ENCODE measurements around the gene LBX1. TPM values are rescaled to one million over a fixed set of nuclear protein-coding genes. Genes with fewer than 3 reads are reported as not detected.
"Not testable (repeated sequence)": the region's sequence is repeated elsewhere in the genome, so short reads cannot be mapped to it uniquely, and the experiment has no call there.

Gene LBX1
- total RNA-seq, 1 donor = not detected

DNA sequence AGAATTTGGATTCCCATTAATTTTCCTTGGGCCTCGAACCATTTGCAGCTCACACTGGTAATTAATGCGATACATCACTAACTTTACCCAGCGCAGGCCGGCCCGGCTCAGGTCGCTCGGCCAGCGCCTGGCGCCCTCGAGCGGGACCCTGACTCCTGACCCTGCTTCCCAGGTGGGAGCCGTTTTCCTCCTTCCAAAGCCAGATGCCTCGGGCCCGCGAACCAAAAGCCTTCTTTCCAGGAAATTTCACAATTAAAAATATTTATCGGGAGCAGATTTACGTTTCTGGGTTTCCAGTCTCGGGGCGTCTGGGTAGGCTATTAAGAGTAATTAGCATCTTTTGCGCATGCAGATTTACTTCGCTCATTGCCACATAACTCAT is 12.2 kb downstream of the LBX1 start:
- DNase-seq (ENCODE audit: low read depth) = no peak
- no peak overlapping the region for H3K4me3 ChIP-seq (ENCODE audit: low read depth, low read length)
- TF ChIP-seq, protein P1, sequence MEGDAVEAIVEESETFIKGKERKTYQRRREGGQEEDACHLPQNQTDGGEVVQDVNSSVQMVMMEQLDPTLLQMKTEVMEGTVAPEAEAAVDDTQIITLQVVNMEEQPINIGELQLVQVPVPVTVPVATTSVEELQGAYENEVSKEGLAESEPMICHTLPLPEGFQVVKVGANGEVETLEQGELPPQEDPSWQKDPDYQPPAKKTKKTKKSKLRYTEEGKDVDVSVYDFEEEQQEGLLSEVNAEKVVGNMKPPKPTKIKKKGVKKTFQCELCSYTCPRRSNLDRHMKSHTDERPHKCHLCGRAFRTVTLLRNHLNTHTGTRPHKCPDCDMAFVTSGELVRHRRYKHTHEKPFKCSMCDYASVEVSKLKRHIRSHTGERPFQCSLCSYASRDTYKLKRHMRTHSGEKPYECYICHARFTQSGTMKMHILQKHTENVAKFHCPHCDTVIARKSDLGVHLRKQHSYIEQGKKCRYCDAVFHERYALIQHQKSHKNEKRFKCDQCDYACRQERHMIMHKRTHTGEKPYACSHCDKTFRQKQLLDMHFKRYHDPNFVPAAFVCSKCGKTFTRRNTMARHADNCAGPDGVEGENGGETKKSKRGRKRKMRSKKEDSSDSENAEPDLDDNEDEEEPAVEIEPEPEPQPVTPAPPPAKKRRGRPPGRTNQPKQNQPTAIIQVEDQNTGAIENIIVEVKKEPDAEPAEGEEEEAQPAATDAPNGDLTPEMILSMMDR (IDR thresholded peaks at IDR 0.05; ENCODE audit: insufficient read depth, low read length) = no peak

DNA sequence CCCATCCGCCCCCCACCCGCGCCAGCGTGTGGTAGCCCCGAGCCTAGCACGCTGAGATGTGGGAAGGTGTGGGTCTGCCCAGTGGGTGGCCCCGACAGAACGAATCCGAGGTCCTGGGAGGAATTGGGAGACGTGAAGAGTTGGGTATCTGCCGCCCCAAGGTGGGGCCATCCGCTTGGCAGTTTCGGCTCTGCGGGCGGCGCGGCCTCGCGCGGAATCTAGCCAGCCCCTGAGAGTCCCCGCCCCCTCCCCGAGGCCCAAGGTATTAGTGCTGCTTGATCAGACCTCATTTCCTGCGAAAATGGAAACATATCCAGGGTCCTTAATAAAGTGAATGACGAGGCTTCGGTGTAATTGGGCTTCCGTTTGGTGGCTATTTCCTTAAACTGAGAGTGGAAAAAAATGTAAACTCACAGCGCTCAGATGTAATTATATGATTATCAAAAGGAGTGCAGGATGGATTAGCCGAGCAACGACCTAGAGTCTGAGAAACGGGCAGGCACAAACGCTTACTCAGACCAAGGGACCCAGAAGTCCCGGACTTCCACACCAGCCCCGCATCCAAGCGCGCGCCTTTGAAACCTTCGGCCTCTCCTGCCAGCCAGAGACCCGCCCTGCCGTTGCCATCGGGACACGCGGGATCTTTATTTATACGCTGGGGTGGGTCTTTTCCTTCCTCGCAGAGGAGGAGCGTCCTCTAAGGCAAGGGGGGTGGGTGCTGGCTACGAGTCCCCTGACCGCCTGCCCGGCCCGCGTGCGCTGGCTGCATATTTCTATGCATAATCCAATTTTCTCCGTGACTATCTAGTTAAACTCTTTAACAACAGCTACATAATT is 12.8 kb downstream of the LBX1 start:
- no peak overlapping the region for H3K4me3 ChIP-seq (ENCODE audit: low read depth, low read length)
- TF ChIP-seq, protein P1 (IDR thresholded peaks at IDR 0.05; ENCODE audit: insufficient read depth, low read length) = no peak
- DNase-seq (ENCODE audit: low read depth) = no peak

DNA sequence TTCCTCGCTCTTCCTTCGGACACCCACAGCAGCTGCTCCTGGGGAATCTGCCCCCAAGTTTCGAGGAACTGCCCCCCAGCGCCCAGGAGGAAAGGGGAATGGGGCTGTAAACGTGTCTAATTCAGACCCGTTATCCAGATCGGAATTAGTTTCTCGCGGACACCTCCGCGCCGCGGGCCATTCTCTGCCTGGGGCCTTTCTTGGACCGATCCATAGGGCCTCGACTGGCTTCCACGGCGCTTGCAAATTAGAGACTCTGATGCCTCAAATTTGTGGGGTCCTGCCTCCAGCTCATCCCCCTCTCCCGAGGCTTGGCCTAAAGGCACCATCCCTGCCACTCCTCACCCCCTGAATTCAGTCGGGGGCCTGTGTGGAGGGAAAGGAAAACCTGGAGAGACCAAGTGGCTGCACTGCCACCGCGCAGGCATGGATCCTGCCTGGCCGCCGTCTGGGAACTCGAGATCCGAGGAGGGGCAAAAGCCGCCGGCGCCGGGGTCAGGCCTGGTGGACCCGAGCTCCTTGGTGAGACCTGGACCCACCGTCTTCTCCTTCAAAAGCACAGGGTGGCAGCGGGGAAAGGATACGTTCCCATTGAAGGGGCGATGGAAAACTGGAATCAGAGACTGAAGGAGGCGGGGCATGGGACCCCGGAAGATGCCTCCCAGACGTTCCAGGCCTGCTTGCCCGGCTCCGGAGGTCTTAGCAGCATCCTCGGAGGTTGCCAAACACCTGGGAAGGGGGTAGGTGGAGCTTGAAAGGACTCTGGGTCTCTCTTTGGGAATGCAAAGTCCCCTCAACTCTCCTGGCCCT is 13.7 kb downstream of the LBX1 start:
- TF ChIP-seq, protein P1 (IDR thresholded peaks at IDR 0.05; ENCODE audit: insufficient read depth, low read length) = no peak
- H3K4me3 ChIP-seq (ENCODE audit: low read depth, low read length) = no peak overlapping the region
- DNase-seq (ENCODE audit: low read depth) = no peak

DNA sequence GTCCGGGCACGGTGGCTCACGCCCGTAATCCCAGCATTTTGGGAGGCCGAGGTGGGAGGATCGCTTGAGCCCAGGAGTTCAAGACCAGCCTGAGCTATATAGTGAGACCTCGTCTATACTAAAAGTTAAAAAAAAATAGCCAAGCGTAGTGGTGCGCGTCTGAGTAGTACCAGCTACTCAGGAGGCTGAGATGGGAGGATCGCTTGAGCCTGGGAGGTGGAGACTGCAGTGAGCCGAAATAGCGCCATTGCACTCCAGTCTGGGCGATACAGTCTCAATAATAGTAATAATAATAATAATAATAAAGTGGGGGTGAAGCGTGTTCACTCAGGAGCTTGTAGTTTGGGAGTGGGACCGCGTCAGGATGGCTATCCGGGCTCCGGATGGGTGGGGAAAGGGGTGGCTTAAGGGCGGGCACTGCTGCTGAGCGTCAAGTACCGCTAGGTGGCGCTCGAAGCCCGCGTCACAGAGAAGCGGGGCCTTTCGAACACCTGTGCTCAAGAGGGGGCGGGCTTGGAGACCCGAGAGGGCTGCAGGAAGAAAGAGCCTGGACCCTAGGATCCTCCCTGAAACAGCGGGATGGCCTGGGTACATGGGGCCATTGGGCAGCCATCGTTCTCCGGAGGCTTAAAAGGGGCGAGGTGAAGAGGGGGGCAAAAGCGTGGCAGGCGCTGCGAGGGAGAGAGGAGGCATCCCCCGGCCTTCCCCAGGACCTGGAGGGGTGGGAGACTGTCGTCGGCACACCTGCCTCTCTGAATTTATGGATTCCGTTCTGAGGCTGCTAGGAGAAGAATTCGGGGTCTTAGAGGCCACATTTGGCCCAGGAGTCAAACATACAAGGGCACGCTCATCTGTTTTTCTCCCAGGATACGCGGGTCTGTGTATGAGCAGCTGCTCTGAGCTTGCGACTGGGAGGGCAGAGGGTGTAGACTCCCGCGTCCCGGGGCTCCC is 14.5 kb downstream of the LBX1 start:
- TF ChIP-seq, protein P1 (IDR thresholded peaks at IDR 0.05; ENCODE audit: insufficient read depth, low read length) = peak; percentile 85
- H3K4me3 ChIP-seq (ENCODE audit: low read depth, low read length) = no peak overlapping the region
- peak; percentile 43 for DNase-seq (ENCODE audit: low read depth)

DNA sequence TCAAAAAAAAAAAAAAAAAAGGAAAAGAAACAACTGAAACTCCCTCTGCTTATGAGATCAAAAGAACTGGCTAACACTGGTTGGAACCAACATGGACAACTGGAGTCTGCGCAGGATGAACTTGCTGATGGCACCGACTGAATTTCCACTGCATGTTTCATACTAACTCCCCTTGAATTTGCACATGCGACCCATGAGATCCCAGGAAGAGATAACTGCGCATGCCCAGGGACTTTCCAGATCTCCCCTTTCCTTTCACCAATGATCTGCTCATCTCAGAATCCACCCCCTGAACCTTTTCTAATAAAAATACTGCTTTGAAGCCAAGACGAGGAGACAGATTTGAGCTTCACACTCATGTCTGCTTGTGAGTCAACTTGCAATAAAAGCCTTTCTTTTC is 20.7 kb downstream of the LBX1 start:
- no peak for DNase-seq (ENCODE audit: low read depth)
- TF ChIP-seq, protein P1 (IDR thresholded peaks at IDR 0.05; ENCODE audit: insufficient read depth, low read length) = no peak
- no peak overlapping the region for H3K4me3 ChIP-seq (ENCODE audit: low read depth, low read length)

DNA sequence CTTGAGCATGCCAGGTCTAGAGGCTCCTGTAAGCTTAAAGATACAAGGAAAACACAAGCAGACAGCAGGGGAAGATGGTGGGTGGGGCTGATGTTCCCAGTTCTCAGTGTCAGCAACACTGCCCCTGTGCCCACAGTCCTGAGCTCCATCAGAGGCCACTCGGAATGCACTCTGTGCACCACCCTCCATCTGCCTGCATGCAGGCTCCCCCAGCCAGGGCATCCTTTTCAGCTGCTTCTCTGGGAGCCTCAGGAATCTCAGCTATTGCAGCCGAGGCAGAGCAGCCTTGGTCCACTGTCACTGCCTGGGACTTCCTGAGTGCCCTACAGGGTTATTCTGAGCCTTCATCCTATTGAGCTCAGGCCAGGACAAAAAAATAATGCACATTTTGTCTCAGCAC is 22.2 kb downstream of the LBX1 start:
- no peak overlapping the region for H3K4me3 ChIP-seq (ENCODE audit: low read depth, low read length)
- no peak for DNase-seq (ENCODE audit: low read depth)
- TF ChIP-seq, protein P1 (IDR thresholded peaks at IDR 0.05; ENCODE audit: insufficient read depth, low read length) = no peak

DNA sequence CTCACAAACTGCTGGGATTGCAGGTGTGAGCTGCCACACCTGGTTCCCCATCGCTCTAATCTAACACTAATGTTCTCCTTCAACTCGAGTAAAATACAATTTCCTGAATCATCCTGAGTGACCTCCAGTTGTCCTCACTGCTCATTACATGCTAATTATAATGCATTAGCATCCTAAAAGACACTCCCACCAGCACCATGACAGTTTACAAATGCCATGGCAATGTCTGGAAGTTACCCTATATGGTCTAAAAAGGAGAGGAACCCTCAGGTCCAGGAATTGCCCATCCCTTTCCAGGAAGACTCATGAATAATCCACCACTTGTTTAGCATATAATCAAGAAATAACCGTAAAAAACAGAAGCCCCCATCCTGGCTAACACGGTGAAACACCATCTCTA is 26.6 kb downstream of the LBX1 start:
- DNase-seq (ENCODE audit: low read depth) = not testable (repeated sequence)

DNA sequence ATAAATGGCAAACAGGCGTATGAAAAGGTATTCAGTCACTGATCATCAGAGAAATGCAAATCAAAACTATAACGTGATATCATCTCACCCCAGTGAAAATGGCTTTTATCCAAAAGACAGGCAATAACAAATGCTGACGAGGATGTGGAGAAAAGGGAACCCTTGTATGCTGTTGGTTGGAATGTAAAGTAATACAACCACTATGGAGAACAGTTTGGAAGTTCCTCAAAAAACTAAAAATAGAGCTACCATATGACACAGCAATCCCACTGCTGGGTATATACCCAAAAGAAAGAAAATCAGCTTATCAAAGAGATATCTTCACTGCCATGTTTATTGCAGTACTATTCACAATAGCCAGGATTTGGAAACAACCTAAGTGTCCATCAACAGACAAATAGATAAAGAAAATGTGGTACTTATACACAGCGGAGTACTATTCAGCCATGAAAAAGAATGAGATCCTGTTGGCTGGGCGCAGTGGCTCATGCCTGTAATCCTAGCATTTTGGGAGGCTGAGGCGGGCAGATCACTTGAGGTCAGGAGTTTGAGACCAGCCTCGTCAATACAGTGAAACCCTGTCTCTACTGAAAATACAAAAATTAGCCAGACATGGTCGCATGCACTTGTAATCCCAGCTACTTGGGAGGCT is 30.8 kb downstream of the LBX1 start:
- not testable (repeated sequence) for DNase-seq (ENCODE audit: low read depth); H3K4me3 ChIP-seq (ENCODE audit: low read depth, low read length)

More for the DNA sequence above, 26.6 kb downstream of the LBX1 start:
- not testable (repeated sequence) for H3K4me3 ChIP-seq (ENCODE audit: low read depth, low read length)

Data from fibroblast of the aortic adventitia (primary cell).